ENCODE data around the gene CSNK2A1.

DNA sequence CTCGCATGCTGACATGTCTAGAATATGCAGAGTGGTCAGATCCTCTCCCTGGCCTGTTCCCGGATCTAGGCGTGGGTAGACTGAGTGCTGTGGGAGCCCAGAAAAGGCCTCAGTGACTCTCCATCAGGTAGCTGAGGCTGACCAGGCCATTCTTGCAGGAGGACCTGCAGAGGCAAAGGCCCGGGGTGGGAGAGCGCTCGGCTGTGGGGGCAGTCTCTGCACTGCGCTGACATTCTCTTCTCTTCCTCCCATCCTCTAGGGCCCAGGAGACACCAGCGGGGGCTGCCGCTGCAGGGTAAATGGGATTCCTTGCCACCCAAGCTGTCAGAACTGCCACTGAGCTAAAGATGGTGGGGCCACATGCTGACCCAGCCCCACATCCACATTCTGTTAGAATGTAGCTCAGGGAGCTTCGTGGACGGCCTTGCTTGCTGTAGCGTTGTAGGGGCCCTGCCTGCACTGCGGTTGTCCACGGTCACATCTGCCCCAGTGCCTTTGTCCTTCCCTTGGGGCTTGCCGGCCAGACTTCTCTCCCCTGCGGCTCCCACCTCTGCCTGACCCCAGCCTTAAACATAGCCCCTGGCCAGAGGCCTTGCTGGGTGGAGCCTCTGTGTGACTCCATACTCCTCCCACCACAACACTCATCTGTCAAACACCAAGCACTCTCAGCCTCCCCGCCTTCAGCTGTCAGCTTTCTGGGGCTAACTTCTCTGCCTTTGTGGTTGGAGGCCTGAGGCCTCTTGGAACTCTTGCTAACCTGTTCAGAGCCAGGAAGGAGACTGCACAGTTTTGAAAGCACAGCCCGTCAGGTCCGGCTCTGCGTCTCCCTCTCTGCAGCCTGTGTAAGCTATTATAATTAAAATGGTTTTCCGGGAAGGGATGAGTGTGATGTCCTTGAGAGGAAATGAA lies 113.2 kb downstream of the CSNK2A1 start:
- TF ChIP-seq CTCF (IDR thresholded peaks at IDR 0.05), result no peak
- TF ChIP-seq POLR2A (IDR thresholded peaks at IDR 0.05), result no peak
- no peak for TF ChIP-seq EP300 (IDR thresholded peaks at IDR 0.05)
